IMR-90 (cell line): ENCODE results near the gene AATF. TPM values are rescaled to one million over a fixed set of nuclear protein-coding genes. Genes with fewer than 3 reads are reported as not detected.

Experiments
- ATAC-seq: fragments of 200-7000 bp; cut with Tn5 transposase; 2 replicates; pipeline ENCODE4 v1.9.1; 2020; ENCODE audit warnings: low read depth, mild to moderate bottlenecking, moderate library complexity
- BruUV-seq: library from RNA; stranded (reverse); fragments of 400-500 nt; replicated peaks from 2 replicates; lab custom pipeline; 2021; lab: Mats Ljungman, UMichigan
- CTCF ChIA-PET: fragments of 300-600 bp; formaldehyde crosslinking; extraction: SDS; loops from one replicate; lab custom pipeline; 2021; ENCODE audit warnings: antibody characterized with exemption; lab: Yijun Ruan, JAX
- POLR2A ChIA-PET: fragments of 300-600 bp; sonication (Branson Sonifier 250); formaldehyde crosslinking; loops from one replicate; lab custom pipeline; 2022; ENCODE audit warnings: antibody characterized with exemption; ENCODE audit not compliant: unreplicated experiment; lab: Charles Lee
- DNase-seq: peaks from one replicate; pipeline ENCODE4 v3.0.0; 2013
- H2AFZ ChIP-seq: replicated peaks from 2 replicates; pipeline ENCODE3; 2013; ENCODE audit warnings: low read length, mild to moderate bottlenecking; ENCODE audit not compliant: poor library complexity
- H2AK5ac ChIP-seq: 2 replicates; pipeline ENCODE4 v1.6.1; 2013; ENCODE audit warnings: low read depth, low read length, inconsistent platforms
- H2AK9ac ChIP-seq: replicated peaks from 2 replicates; pipeline ENCODE3; 2013; ENCODE audit warnings: mild to moderate bottlenecking, low read depth, low read length, moderate library complexity; ENCODE audit not compliant: poor library complexity
- H2BK120ac ChIP-seq: 2 replicates; pipeline ENCODE4 v1.6.1; 2013; ENCODE audit warnings: low read depth, low read length, inconsistent platforms
- H2BK15ac ChIP-seq: 3 replicates; pipeline ENCODE4 v1.6.1; 2013; ENCODE audit warnings: low read depth, low read length, inconsistent platforms
- H2BK20ac ChIP-seq: 2 replicates; pipeline ENCODE4 v1.6.1; 2013; ENCODE audit warnings: low read depth, mild to moderate bottlenecking, inconsistent platforms, low read length, moderate library complexity
- H2BK5ac ChIP-seq: 2 replicates; pipeline ENCODE4 v1.6.1; 2013; ENCODE audit warnings: mild to moderate bottlenecking, low read depth, low read length, inconsistent platforms; ENCODE audit not compliant: poor library complexity, severe bottlenecking
- H3K14ac ChIP-seq: replicated peaks from 2 replicates; pipeline ENCODE4 v1.6.1; 2013; ENCODE audit warnings: low read depth, low read length, inconsistent platforms
- H3K18ac ChIP-seq: 2 replicates; pipeline ENCODE4 v1.6.1; 2013; ENCODE audit warnings: low read depth, low read length, control low read depth
- H3K23ac ChIP-seq: 2 replicates; pipeline ENCODE4 v1.6.1; 2013; ENCODE audit warnings: low read depth, low read length, inconsistent platforms
- H3K27ac ChIP-seq: 2 replicates; pipeline ENCODE4 v1.5.1; 2013; ENCODE audit warnings: mild to moderate bottlenecking, control low read depth, low read length; ENCODE audit not compliant: insufficient read depth
- H3K27me3 ChIP-seq: 2 replicates; pipeline ENCODE4 v1.6.1; 2013; ENCODE audit warnings: low read length; ENCODE audit not compliant: control insufficient read depth, insufficient read depth
- H3K36me3 ChIP-seq: 2 replicates; pipeline ENCODE4 v1.6.1; 2013; ENCODE audit warnings: low read length, mixed read lengths; ENCODE audit not compliant: control insufficient read depth, insufficient read depth
- H3K4ac ChIP-seq: 2 replicates; pipeline ENCODE4 v1.6.1; 2013; ENCODE audit warnings: low read depth, low read length, inconsistent platforms
- H3K4me1 ChIP-seq: 2 replicates; pipeline ENCODE4 v1.6.1; 2013; ENCODE audit warnings: low read length, mixed read lengths; ENCODE audit not compliant: control insufficient read depth, insufficient read depth
- H3K4me2 ChIP-seq: 2 replicates; pipeline ENCODE4 v1.6.1; 2013; ENCODE audit warnings: low read depth, mild to moderate bottlenecking, control low read depth, low read length, moderate library complexity
- H3K4me3 ChIP-seq: 2 replicates; pipeline ENCODE4 v1.5.1; 2013; ENCODE audit warnings: low read depth, mild to moderate bottlenecking, control low read depth, low read length, moderate library complexity; ENCODE audit not compliant: insufficient read depth
- H3K56ac ChIP-seq: 2 replicates; pipeline ENCODE4 v1.6.1; 2013; ENCODE audit warnings: low read length, inconsistent platforms; ENCODE audit not compliant: insufficient read depth; ENCODE audit errors: extremely low read depth
- H3K79me1 ChIP-seq, 2 experiments: 2 replicates each; pipeline ENCODE4 v1.6.1; 2013; ENCODE audit warnings: low read length in 2 of 2, inconsistent platforms in 1 of 2, low read depth in 1 of 2
- H3K9ac ChIP-seq: 2 replicates; pipeline ENCODE4 v1.6.1; 2013; ENCODE audit warnings: low read depth, low read length, control low read depth
- H3K9me1 ChIP-seq: 2 replicates; pipeline ENCODE4 v1.6.1; 2013; ENCODE audit warnings: low read length, inconsistent platforms; ENCODE audit not compliant: insufficient read depth
- H3K9me3 ChIP-seq: 2 replicates; pipeline ENCODE4 v1.6.1; 2013; ENCODE audit warnings: low read length; ENCODE audit not compliant: control insufficient read depth, insufficient read depth
- H4K20me1 ChIP-seq: 2 replicates; pipeline ENCODE4 v1.6.1; 2013; ENCODE audit warnings: low read length, inconsistent platforms; ENCODE audit not compliant: insufficient read depth
- H4K5ac ChIP-seq: 2 replicates; pipeline ENCODE4 v1.6.1; 2013; ENCODE audit warnings: mild to moderate bottlenecking, low read depth, low read length, control low read depth
- H4K8ac ChIP-seq, 2 experiments: 2 replicates each; pipeline ENCODE4 v1.6.1; 2013; ENCODE audit warnings: low read depth in 2 of 2, low read length in 2 of 2, control low read depth in 1 of 2, inconsistent platforms in 1 of 2
- H4K91ac ChIP-seq: 2 replicates; pipeline ENCODE4 v1.6.1; 2013; ENCODE audit warnings: low read depth, low read length, inconsistent platforms; ENCODE audit not compliant: insufficient read depth
- CEBPB ChIP-seq: IDR thresholded peaks from 2 replicates; pipeline ENCODE4 v1.6.1; 2012; ENCODE audit warnings: low read depth, low read length, improper control_type of control experiment
- CHD1 ChIP-seq: IDR thresholded peaks from 2 replicates; pipeline ENCODE4 v1.6.1; 2012; ENCODE audit warnings: low read depth, low read length, improper control_type of control experiment
- CTCF ChIP-seq: conservative IDR thresholded peaks from 2 replicates; pipeline ENCODE4 v1.5.1; 2012; ENCODE audit warnings: mild to moderate bottlenecking, low read depth, low read length, improper control_type of control experiment
- ELK1 ChIP-seq: fragments of 150-350 bp; IDR thresholded peaks from 2 replicates; pipeline ENCODE4 v1.6.1; 2016; ENCODE audit warnings: low read depth, mild to moderate bottlenecking, low read length, moderate library complexity, borderline replicate concordance
- FOS ChIP-seq: fragments of 150-350 bp; IDR thresholded peaks from 2 replicates; pipeline ENCODE4 v1.6.1; 2016; ENCODE audit warnings: low read depth, low read length
- MAZ ChIP-seq: IDR thresholded peaks from 2 replicates; pipeline ENCODE4 v1.6.1; 2012; ENCODE audit warnings: low read depth, mild to moderate bottlenecking, low read length, improper control_type of control experiment, moderate library complexity, borderline replicate concordance
- MXI1 ChIP-seq: IDR thresholded peaks from 2 replicates; pipeline ENCODE4 v1.6.1; 2012; ENCODE audit warnings: low read depth, mild to moderate bottlenecking, low read length, moderate library complexity, borderline replicate concordance
- NFE2L2 ChIP-seq: fragments of 150-350 bp; IDR thresholded peaks from 2 replicates; pipeline ENCODE4 v1.6.1; 2016; ENCODE audit warnings: low read depth, mild to moderate bottlenecking, low read length
- POLR2A ChIP-seq: IDR thresholded peaks from 2 replicates; pipeline ENCODE4 v1.6.1; 2012; ENCODE audit warnings: mild to moderate bottlenecking, low read depth, low read length
- RAD21 ChIP-seq: IDR thresholded peaks from 2 replicates; pipeline ENCODE4 v1.6.1; 2012; ENCODE audit warnings: low read length, improper control_type of control experiment
- RCOR1 ChIP-seq: IDR thresholded peaks from 2 replicates; pipeline ENCODE4 v1.6.1; 2012; ENCODE audit warnings: mild to moderate bottlenecking, low read length, improper control_type of control experiment; ENCODE audit not compliant: insufficient replicate concordance
- WGBS, 2 experiments: methylation state at CpG; one replicate each; pipeline versions ENCODE4 v1.1.5 to v1.1.7; 2013; ENCODE audit warnings: missing lambda C conversion rate in 2 of 2; ENCODE audit not compliant: insufficient read length in 1 of 2; ENCODE audit errors: extremely low coverage in 2 of 2; 5-methylcytosine and 5-hydroxymethylcytosine counted together
- dilution Hi-C: fragments of 300-500 bp; cut with HindIII; formaldehyde crosslinking; loops from one replicate; pipeline ENCODE4 v1.14.3; 2018; ENCODE audit warnings: low sequenced_read_pairs; ENCODE audit not compliant: unreplicated experiment
- in situ Hi-C: fragments of 300-500 bp; cut with MboI; formaldehyde crosslinking; loops from 3 replicates; pipeline ENCODE4 v1.14.3; 2019; ENCODE audit warnings: low sequenced_read_pairs, inconsistent platforms, mixed read lengths
- intact Hi-C: fragments of 100-400 bp; cut with micrococcal nuclease; formaldehyde crosslinking; loops from 2 replicates; pipeline ENCODE4 v1.10.0; 2022
- polyA plus RNA-seq, 3 experiments: library from polyadenylated mRNA; depleted of rRNA; stranded (reverse); fragments of >200 nt; gene quantifications; 2 replicates each; pipeline ENCODE4 v1.2.3, GENCODE V29; 2012; ENCODE audit warnings: low replicate concordance in 1 of 3
- total RNA-seq: library from RNA; depleted of rRNA; stranded (reverse); fragments of >200 nt; gene quantifications from 2 replicates; pipeline ENCODE4 v1.2.3, GENCODE V29; 2012

Gene AATF
- total and polyA plus RNA-seq, 2 of the 4 experiments (the other 2 are of a cell fraction), result 21.0 to 34.8 TPM

GRCh38 chr17:36938566-36939051 lies 10.1 kb upstream of the AATF start:
- no TSS peak for BruUV-seq
- H3K9me1 ChIP-seq, result 0 out of 2 replicates have a peak, but pooled peaks cover 3% of the 10 kb centered on the region
- TF ChIP-seq CTCF (no peak), RAD21 (no peak), CHD1 (no peak), RCOR1 (no peak), ELK1 (no peak), CEBPB (no peak), MXI1 (no peak), FOS (no peak), NFE2L2 (no peak), POLR2A (no peak), MAZ (no peak)
- H2BK15ac ChIP-seq, result no peak overlapping the region
- H3K79me1 ChIP-seq, result no peaks in the 10 kb centered on the region
- H4K91ac ChIP-seq, result no peak overlapping the region
- H3K27me3 ChIP-seq, result peaks cover 99% of the 10 kb centered on the region
- H3K9me3 ChIP-seq, result peaks cover 25% of the 10 kb centered on the region
- H2BK20ac ChIP-seq, result no peak overlapping the region
- H3K4ac ChIP-seq, result no peak overlapping the region
- no peak overlapping the region for H2AK5ac ChIP-seq
- H3K23ac ChIP-seq, result no peak overlapping the region
- in situ Hi-C loops (no loop called here), intact Hi-C loops (loop anchor here (10.0 kb wide), 1 partner anchor 84 kb away; no protein-coding TSS in a partner anchor), dilution Hi-C loops (no loop called here)
- no peak overlapping the region for H2BK120ac ChIP-seq
- H3K27ac ChIP-seq, result no peak overlapping the region
- H3K4me3 ChIP-seq, result no peak overlapping the region
- no peak for DNase-seq
- no peaks in the 10 kb centered on the region for H3K36me3 ChIP-seq
- ATAC-seq, result no peak
- H3K56ac ChIP-seq, result no peak overlapping the region
- no peak overlapping the region for H3K18ac ChIP-seq
- H4K5ac ChIP-seq, result no peak overlapping the region
- no peak overlapping the region for H3K4me2 ChIP-seq
- H4K8ac ChIP-seq, result no peak overlapping the region
- H3K9ac ChIP-seq, result no peak overlapping the region
- peaks cover 30% of the 10 kb centered on the region for H4K20me1 ChIP-seq
- H2BK5ac ChIP-seq, result no peak overlapping the region
- peak overlapping the region; percentile 56 for H2AFZ ChIP-seq
- H3K4me1 ChIP-seq, result peaks cover 7% of the 10 kb centered on the region; the same call in 1 of the 2 replicates
- WGBS, 2 experiments, result 3% methylated on average over 13 of the region's 25 CpGs; no CpG with 5 or more reads in 1 of the 2 experiments
- ChIA-PET CTCF (no interaction called here), POLR2A (no interaction called here)
- no peak overlapping the region for H3K14ac ChIP-seq
- H2AK9ac ChIP-seq, result no peak overlapping the region
